HL-60 (cell line): ENCODE data around the gene RUFY2.

Source experiments
- DNase-seq, 2 experiments: peaks; one replicate each; pipeline ENCODE4 v3.0.0-alpha.2; 2010 to 2020; ENCODE audit warnings: low read depth in 1 of 2, low spot score in 1 of 2
- H3K27ac ChIP-seq: fragments of 250-450 bp; sonication (Bioruptor Pico); replicated peaks from 2 replicates; pipeline ENCODE4 v1.5.1; 2020; ENCODE audit warnings: mild to moderate bottlenecking, moderate library complexity
- H3K27me3 ChIP-seq: fragments of 250-450 bp; sonication (Bioruptor Pico); 2 replicates; pipeline ENCODE4 v1.5.1; 2021; ENCODE audit warnings: mild to moderate bottlenecking, moderate library complexity; ENCODE audit not compliant: insufficient read depth, poor library complexity, severe bottlenecking
- H3K4me3 ChIP-seq: replicated peaks from 2 replicates; pipeline ENCODE4 v1.5.1; 2011; ENCODE audit warnings: mild to moderate bottlenecking, control low read depth, low read length; ENCODE audit not compliant: insufficient read depth
- CTCF ChIP-seq: IDR thresholded peaks from one replicate; pipeline ENCODE4 v1.5.1; 2011; ENCODE audit warnings: low read length, control low read depth, inconsistent platforms; ENCODE audit not compliant: insufficient read depth
- GABPA ChIP-seq: IDR thresholded peaks from 2 replicates; pipeline ENCODE4 v1.6.1; 2012; ENCODE audit warnings: low read depth
- POLR2AphosphoS5 ChIP-seq: IDR thresholded peaks from 2 replicates; pipeline ENCODE4 v1.6.1; 2012; ENCODE audit warnings: low read depth
- REST ChIP-seq: IDR thresholded peaks from 2 replicates; pipeline ENCODE4 v1.6.1; 2012; ENCODE audit warnings: low read depth; ENCODE audit not compliant: insufficient replicate concordance
- SPI1 ChIP-seq: IDR thresholded peaks from 2 replicates; pipeline ENCODE4 v1.6.1; 2012; ENCODE audit warnings: low read depth, mild to moderate bottlenecking, borderline replicate concordance

The RUFY2 gene

GRCh38 chr10:68301301-68301700 lies 105.8 kb downstream of the RUFY2 start:
- Histone ChIP-seq H3K27ac (peak overlapping the region; percentile 49), H3K4me3 (no peak overlapping the region), H3K27me3 (no peaks in the 10 kb centered on the region)
- peak in 1 of 2 experiments; percentile 13 for DNase-seq
- TF ChIP-seq REST, result no peak
- no peak for TF ChIP-seq SPI1
- TF ChIP-seq CTCF, result no peak
- no peak for TF ChIP-seq POLR2AphosphoS5

GRCh38 chr10:68296843-68297663 lies 110.0 kb downstream of the RUFY2 start:
- no peak for DNase-seq

More at GRCh38 chr10:68296843-68297663, 110.0 kb downstream of the RUFY2 start:
- no peaks in the 10 kb centered on the region for H3K27me3 ChIP-seq
- H3K4me3 ChIP-seq, result no peak overlapping the region
- H3K27ac ChIP-seq, result no peak overlapping the region
- TF ChIP-seq SPI1 (no peak), GABPA (no peak), CTCF (no peak), REST (no peak), POLR2AphosphoS5 (no peak)
